Measurements from ENCODE around the gene DNLZ.
"Not testable (repeated sequence)": the region's sequence is repeated elsewhere in the genome, so short reads cannot be mapped to it uniquely, and the experiment has no call there.

DNLZ gene

DNA sequence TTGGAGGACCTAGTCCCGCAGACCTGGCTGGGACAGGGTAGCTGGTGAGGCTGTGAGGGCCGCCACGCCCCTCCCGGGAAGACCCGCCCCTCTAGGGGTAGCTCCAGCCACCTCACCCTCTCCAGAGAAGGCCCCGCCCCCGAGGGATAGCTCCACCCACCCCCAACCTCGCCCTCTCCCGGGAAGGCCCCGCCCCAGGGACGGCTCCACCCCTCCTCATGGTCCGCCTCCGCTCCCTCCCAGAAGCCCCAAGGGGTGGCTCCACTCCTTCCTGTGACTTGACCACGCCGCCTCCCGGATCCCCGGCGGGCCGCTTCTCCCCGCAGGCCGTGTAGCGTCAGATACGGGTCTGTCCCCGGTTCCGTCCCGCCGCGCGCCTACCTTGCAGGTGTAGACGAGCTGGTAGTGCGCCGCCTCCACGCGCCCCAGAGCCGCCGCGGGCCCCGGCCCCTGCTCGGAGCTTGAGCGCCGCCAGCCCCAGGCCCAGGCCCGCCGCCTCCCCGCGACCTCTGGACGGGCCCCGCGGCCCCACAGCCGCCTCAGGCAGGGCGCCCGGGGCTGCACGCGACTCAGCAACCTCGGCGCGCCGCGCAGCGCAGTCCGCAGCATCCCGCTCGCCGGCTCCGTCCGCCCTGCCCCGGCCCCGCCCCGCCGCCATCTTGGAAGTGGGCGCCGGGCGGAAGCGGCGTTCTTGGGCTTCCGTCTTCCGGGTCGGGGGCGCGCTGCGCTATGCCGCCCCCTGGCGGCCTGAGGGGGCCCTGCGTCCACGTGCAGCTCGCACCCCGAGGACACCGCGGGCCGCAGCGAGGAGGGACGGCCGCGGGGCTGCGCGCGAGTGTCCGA, at the start of gene DNLZ:
Gene DNLZ, minus strand, starts transcription at position 639 of the 843 bp plus-strand sequence. Its CDS starts 30 bp downstream, at position 609.
- DNase-seq (ENCODE audit: extremely low read depth in 1 of 2, low read depth in 1 of 2) = peak; percentile 90 to 93

DNA sequence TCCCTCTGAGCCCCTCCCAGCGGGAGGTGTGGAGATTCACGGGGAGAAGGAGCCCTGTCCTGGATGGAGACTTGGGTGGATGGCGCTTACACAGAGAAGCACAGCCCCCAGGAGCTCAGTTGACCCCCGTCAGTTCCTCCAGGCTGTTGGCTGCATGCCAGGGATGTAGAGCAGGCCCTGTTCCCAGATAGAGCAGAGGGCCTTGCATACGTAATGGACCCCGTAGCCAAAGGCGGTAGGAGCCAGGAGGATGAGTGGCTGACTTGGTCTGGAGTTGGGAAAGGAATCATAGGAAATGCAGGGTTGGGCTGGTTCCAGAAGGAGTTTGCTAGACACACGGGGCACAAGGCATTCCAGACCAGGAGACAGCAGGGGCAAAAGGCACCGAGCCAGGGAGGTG, 49.4 kb upstream of the DNLZ start:
- no peak for DNase-seq (ENCODE audit: extremely low read depth in 1 of 2, low read depth in 1 of 2)

GRCh38 chr9:136411378-136411777, 47.8 kb upstream of the DNLZ start:
- no peak for DNase-seq (ENCODE audit: extremely low read depth in 1 of 2, low read depth in 1 of 2)

GRCh38 chr9:136410500-136411287, 47.1 kb upstream of the DNLZ start, which contains the start of the genes ENTR1 and PMPCA:
Gene ENTR1 (minus strand): TSS chr9:136410614. CDS start chr9:136410397, 217 bp downstream.
Gene PMPCA (plus strand): TSS chr9:136410658. CDS start chr9:136410669, 11 bp downstream.
- peak; percentile 90 to 91 for DNase-seq (ENCODE audit: extremely low read depth in 1 of 2, low read depth in 1 of 2)

DNA sequence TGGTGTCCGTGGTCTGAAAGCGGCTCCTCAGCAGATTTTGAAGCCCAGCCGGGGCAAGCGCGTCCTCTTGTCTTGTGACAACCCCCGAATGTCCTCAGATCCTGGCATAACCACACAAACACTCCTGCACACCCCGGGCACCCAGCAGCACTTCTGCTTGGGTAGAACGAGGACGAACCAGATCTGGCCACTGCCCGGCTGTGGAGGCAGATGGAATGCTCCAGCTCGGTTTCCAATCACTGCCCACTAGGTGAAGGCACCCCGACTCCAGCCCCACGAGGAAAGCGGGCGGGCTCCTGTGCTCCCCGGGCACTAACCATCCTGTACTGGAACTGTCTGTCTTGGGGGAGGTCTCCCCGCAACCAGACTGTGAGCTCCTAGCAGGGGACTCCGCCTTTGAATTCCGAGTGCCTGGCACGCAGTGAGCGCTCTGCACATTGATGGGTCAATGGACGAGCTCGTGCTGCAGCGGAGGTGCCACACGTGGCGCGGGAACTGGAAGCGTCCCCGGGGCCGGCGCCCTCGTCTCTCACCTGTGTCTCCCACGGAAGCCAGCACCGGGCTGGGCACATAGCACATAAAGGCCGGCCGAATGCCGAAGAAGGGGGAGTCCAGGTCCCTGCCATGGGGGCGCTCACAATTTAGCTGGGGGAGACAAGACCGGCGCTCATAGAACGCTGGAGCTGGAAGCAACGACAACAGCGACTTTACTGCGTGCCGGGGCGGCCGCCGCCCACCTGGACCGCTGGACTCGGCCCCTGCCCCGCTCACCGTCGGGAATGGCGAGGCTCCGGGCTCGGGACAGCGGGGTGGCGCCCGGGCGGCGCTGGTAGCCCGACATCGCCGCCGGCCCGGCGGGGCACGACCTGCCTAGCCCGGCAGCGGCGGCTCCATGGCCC, 46.3 kb upstream of the DNLZ start:
- DNase-seq (ENCODE audit: extremely low read depth in 1 of 2, low read depth in 1 of 2) = peak in 1 of 2 donors; percentile 17

- no peak for DNase-seq (ENCODE audit: extremely low read depth in 1 of 2, low read depth in 1 of 2)
These were observed 44.4 kb upstream of the DNLZ start for GRCh38 chr9:136407911-136408310.

DNA sequence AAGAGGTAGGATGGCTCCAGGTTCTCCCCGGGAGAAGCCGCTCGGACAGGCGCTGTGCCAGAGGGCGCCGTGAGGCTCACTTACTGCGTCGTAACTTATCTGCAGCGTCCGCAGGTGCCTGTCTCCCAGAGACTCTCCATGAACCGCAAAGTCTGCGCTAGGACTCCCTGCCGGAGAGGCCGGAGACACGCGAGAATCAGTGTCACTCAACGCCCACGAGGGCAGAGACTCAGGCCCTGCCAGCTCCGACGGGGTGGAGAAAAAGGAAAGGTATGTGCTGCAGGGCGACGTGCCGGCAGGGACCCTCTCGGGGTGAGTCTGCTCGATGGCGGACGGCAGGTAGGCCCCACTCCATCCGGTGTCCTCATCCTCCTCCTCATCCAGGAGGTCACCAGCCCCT, 43.5 kb upstream of the DNLZ start:
- DNase-seq (ENCODE audit: extremely low read depth in 1 of 2, low read depth in 1 of 2) = not testable (repeated sequence)

- DNase-seq (ENCODE audit: extremely low read depth in 1 of 2, low read depth in 1 of 2) = not testable (repeated sequence)
These were observed 42.4 kb upstream of the DNLZ start for GRCh38 chr9:136405904-136406303.

DNA sequence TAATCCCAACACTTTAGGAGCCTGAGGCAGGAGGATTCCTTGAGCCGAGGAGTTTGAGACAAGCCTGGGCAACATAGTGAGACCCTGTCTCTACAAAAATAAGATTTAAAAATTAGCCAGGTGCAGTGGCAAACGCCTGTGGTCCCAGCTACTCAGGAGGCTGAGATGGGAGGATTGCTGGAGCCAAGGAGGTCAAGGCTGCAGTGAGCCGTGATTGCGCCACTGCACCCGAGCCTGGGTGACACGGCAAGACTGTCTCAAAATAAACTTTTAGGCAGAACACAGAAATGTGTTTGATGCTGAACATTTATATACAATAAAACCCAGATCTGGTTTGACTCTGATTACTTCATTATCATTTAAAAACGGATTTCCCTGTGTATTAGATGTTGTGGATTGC, 41.9 kb upstream of the DNLZ start:
- DNase-seq (ENCODE audit: extremely low read depth in 1 of 2, low read depth in 1 of 2) = no peak

DNA sequence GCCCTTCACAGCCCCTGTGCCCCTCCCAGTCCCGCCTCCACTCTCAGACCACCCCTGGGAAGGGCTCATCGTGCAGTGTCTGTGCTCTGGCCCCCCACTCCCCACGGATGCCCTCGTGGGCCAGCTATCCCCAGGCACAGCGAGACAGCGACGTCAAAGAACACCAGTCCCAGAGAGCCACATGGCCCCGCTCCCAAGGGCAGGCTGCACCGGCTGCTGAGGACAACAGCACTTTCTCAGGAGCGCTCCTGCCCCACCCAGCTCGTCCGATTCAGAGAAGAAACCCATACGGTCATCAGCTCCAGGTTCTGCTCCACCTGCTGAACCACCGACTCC, 41.2 kb upstream of the DNLZ start:
- DNase-seq (ENCODE audit: extremely low read depth in 1 of 2, low read depth in 1 of 2) = no peak

- DNase-seq (ENCODE audit: extremely low read depth in 1 of 2, low read depth in 1 of 2) = peak in 1 of 2 donors; percentile 19
These were observed 40.6 kb upstream of the DNLZ start for GRCh38 chr9:136403915-136404800.

DNA sequence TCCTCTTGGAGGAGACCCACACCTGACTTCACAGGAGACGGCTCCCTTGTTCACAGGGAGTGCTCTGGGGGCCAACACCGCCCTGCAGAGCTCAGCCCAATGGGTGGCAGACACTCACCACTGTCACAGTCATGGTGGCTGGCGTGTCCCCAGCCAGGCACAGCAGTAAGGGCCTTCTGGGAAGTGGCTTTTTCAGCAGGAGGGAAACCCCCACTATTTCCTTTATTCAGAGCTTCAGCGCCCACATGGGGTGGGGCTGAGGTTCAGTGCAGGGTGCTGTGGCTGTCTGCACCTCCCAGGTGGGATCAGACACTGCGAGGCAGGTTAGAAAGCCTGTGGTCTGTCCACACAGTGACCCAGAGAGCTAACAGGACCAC, 40.0 kb upstream of the DNLZ start:
- peak; percentile 60 to 73 for DNase-seq (ENCODE audit: extremely low read depth in 1 of 2, low read depth in 1 of 2)

GRCh38 chr9:136402067-136402466, 38.5 kb upstream of the DNLZ start:
- DNase-seq (ENCODE audit: extremely low read depth in 1 of 2, low read depth in 1 of 2) = no peak

GRCh38 chr9:136401173-136401922, 37.8 kb upstream of the DNLZ start:
- no peak for DNase-seq (ENCODE audit: extremely low read depth in 1 of 2, low read depth in 1 of 2)

GRCh38 chr9:136400038-136400834, 36.7 kb upstream of the DNLZ start, which contains the start of gene SNAPC4:
Gene SNAPC4 (minus strand): TSS chr9:136400170. CDS start chr9:136398428, 1,742 bp downstream.
- DNase-seq (ENCODE audit: extremely low read depth in 1 of 2, low read depth in 1 of 2) = peak; percentile 63 to 80

DNA sequence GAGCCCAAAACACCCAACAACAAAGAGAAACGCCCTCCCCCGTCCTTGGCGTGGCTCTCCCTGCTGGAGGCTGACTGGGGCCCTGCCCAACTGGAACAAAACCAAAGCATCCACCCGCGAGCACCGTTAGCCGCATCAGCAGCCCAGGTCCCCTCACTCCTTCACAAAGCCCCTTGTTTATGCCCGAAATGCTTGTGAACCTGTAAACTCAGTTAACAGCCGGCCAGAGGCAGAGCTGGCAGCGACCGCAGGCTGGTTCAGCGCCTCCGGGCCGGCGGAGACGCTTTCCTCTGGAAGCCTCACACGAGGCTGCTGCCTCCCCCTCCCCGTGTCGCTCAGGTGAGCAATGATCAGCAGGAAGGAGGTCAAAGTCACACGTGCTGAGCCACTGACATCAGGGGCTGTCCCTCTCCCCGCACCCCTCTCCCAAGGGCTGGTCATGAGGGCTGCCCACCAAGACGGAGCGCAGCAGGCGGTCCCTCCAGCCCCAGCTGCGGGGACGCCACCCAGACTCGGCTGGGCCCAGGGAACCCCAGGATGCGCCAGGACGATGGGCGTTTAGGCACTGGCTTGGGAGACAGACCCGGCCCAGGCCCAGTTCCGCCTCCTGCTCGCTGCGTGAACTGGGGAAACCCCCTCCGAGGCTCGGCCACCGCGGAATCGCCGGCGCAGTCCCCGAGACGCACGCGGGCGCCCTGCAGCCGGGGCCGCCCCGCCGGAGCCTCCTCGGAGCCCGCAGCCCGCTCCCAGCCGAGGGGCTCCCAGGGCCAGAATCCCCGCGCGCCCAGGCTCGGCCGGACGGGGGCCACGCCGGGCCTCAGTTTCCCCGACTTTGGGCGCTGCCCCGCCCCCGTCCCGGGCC, 35.9 kb upstream of the DNLZ start:
- peak in 1 of 2 donors; percentile 15 for DNase-seq (ENCODE audit: extremely low read depth in 1 of 2, low read depth in 1 of 2)

GRCh38 chr9:136398286-136398685, 34.7 kb upstream of the DNLZ start:
- DNase-seq (ENCODE audit: extremely low read depth in 1 of 2, low read depth in 1 of 2) = no peak
